NT2/D1 (cell line): ENCODE results near the gene LPIN2.

Source experiments
- DNase-seq: peaks from one replicate; pipeline ENCODE4 v3.0.0-alpha.2; 2011; ENCODE audit warnings: low read depth, low spot score
- H3K27me3 ChIP-seq: 2 replicates; pipeline ENCODE4 v1.6.0; 2011; ENCODE audit warnings: mild to moderate bottlenecking; ENCODE audit not compliant: insufficient read length, insufficient read depth
- H3K36me3 ChIP-seq: 2 replicates; pipeline ENCODE4 v1.6.1; 2011; ENCODE audit warnings: mild to moderate bottlenecking, low read length, mixed read lengths; ENCODE audit not compliant: insufficient read depth, insufficient read length
- H3K4me1 ChIP-seq: 2 replicates; pipeline ENCODE4 v1.5.1; 2011; ENCODE audit not compliant: insufficient read depth, insufficient read length
- H3K4me3 ChIP-seq: 2 replicates; pipeline ENCODE4 v1.5.1; 2011; ENCODE audit warnings: low read depth; ENCODE audit not compliant: insufficient read length
- H3K9ac ChIP-seq: 2 replicates; pipeline ENCODE4 v1.6.0; 2011; ENCODE audit warnings: low read depth; ENCODE audit not compliant: insufficient read length
- H3K9me3 ChIP-seq: 2 replicates; pipeline ENCODE4 v1.5.1; 2011; ENCODE audit warnings: mild to moderate bottlenecking, low read length; ENCODE audit not compliant: insufficient read depth
- SUZ12 ChIP-seq: IDR thresholded peaks from 2 replicates; pipeline ENCODE4 v1.6.1; 2011; ENCODE audit not compliant: insufficient read length, insufficient read depth; ENCODE audit errors: extremely low read depth
- YY1 ChIP-seq: IDR thresholded peaks from 2 replicates; pipeline ENCODE4 v1.6.1; 2011; ENCODE audit not compliant: insufficient read length, insufficient read depth
- ZNF274 ChIP-seq: IDR thresholded peaks from 2 replicates; pipeline ENCODE4 v1.6.1; 2011; ENCODE audit warnings: mild to moderate bottlenecking, low read depth, low read length

The LPIN2 gene

GRCh38 chr18:2992995-2993877 lies 19.7 kb downstream of the LPIN2 start:
- TF ChIP-seq YY1 (no peak), SUZ12 (no peak), ZNF274 (no peak)
- no peak for DNase-seq
- Histone ChIP-seq H3K36me3 (no peaks in the 10 kb centered on the region), H3K9me3 (no peaks in the 10 kb centered on the region), H3K4me1 (no peaks in the 10 kb centered on the region), H3K27me3 (no peaks in the 10 kb centered on the region), H3K4me3 (no peak overlapping the region), H3K9ac (no peak overlapping the region)

GRCh38 chr18:2990956-2991640 lies 21.8 kb downstream of the LPIN2 start:
- Histone ChIP-seq H3K36me3 (no peaks in the 10 kb centered on the region), H3K4me1 (no peaks in the 10 kb centered on the region), H3K4me3 (no peak overlapping the region), H3K27me3 (no peaks in the 10 kb centered on the region), H3K9me3 (no peaks in the 10 kb centered on the region), H3K9ac (no peak overlapping the region)
- DNase-seq: no peak
- TF ChIP-seq YY1 (no peak), SUZ12 (no peak), ZNF274 (no peak)

- Histone ChIP-seq H3K9me3 (no peaks in the 10 kb centered on the region), H3K4me1 (no peaks in the 10 kb centered on the region), H3K9ac (no peak overlapping the region), H3K27me3 (no peaks in the 10 kb centered on the region), H3K4me3 (no peak overlapping the region), H3K36me3 (no peaks in the 10 kb centered on the region)
- DNase-seq: no peak
- TF ChIP-seq ZNF274 (no peak), SUZ12 (no peak), YY1 (no peak)
These were observed 24.8 kb downstream of the LPIN2 start for GRCh38 chr18:2987876-2988790.

GRCh38 chr18:2986150-2986865 lies 26.6 kb downstream of the LPIN2 start:
- Histone ChIP-seq H3K9ac (no peak overlapping the region), H3K4me1 (no peaks in the 10 kb centered on the region), H3K4me3 (no peak overlapping the region), H3K36me3 (no peaks in the 10 kb centered on the region), H3K27me3 (no peaks in the 10 kb centered on the region), H3K9me3 (no peaks in the 10 kb centered on the region)
- TF ChIP-seq ZNF274: no peak
- no peak for TF ChIP-seq SUZ12
- no peak for TF ChIP-seq YY1
- no peak for DNase-seq

DNA sequence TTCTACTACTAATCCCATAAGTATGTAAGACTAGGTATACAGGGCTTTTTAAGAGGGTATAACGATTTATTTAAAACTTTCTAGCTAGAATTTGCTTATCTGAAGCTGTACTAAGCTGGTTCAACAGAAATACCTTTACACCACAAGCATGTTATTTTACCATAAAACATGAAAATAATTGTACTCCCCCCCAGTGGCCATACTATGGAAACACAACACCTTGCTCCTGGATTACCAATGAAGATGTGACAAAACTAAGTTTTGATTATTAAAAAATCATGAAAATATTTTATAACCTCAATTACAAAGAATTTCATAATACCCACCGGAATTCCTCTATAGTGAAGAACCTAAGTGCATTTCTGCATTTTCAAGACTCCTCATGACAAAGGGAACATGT lies 27.3 kb downstream of the LPIN2 start:
- no peak for TF ChIP-seq SUZ12
- TF ChIP-seq YY1: no peak
- TF ChIP-seq ZNF274: no peak
- Histone ChIP-seq H3K9me3 (no peaks in the 10 kb centered on the region), H3K27me3 (no peaks in the 10 kb centered on the region), H3K9ac (no peak overlapping the region), H3K4me3 (no peak overlapping the region), H3K4me1 (no peaks in the 10 kb centered on the region), H3K36me3 (no peaks in the 10 kb centered on the region)
- no peak for DNase-seq

GRCh38 chr18:2984703-2985261 lies 28.2 kb downstream of the LPIN2 start:
- Histone ChIP-seq H3K9me3 (no peaks in the 10 kb centered on the region), H3K9ac (no peak overlapping the region), H3K4me1 (no peaks in the 10 kb centered on the region), H3K27me3 (no peaks in the 10 kb centered on the region), H3K36me3 (no peaks in the 10 kb centered on the region), H3K4me3 (no peak overlapping the region)
- DNase-seq: no peak
- no peak for TF ChIP-seq YY1
- TF ChIP-seq ZNF274: no peak
- no peak for TF ChIP-seq SUZ12
